GM18517 (cell line): Measurements from ENCODE around the gene PER2.
"Not testable (repeated sequence)": the region's sequence is repeated elsewhere in the genome, so short reads cannot be mapped to it uniquely, and the experiment has no call there.

Experiments
- ATAC-seq: cut with Tn5 transposase; IDR thresholded peaks from one replicate; pipeline ENCODE4 v1.9.1; 2021; ENCODE audit warnings: mild to moderate bottlenecking, moderate library complexity; ENCODE audit not compliant: unreplicated experiment

The PER2 gene

DNA sequence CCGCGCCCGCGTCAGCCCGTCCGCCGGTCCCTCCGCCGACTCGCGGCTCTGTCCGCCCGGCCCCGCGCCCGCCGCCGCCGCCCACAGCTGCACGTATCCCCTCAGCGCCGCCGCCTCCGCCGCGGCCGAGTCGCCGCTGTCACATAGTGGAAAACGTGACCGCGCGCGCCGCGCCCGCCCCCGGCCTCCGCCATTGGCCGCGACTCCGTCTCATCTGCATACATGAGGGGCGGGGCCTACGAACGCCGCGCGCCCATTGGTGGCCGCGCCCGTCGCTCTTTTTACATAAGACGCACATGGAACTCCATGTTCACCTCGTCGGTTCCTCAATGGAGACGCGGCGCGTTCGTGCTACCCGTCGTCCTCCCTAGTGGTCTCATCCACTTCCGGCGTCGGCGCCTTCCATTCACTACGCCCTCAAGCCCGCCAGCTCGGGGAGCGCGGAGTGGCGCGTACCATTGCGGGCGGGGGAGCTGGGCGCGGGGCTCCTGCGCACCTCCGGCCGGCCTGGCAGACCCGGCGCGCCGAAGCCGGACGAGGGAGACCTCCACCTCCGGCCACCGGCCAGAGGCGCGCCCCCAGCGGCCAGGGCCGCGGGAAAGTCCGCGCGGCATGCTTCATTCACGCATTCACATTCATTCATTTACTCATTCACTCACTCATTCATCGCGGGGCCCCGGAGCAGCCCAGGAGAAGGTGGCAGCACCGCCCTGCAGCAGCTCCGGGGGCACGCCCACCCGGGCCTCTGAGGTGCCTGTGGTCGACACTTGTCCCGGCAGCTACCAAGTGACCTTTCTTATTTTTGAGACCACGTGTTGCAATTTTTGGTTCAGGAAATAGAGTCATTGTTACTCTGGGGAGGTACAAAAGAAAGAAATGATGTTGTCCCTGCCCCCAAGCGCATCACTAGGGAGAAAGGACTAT lies 502 bp upstream of the PER2 start:
- peak; percentile 90 for ATAC-seq

DNA sequence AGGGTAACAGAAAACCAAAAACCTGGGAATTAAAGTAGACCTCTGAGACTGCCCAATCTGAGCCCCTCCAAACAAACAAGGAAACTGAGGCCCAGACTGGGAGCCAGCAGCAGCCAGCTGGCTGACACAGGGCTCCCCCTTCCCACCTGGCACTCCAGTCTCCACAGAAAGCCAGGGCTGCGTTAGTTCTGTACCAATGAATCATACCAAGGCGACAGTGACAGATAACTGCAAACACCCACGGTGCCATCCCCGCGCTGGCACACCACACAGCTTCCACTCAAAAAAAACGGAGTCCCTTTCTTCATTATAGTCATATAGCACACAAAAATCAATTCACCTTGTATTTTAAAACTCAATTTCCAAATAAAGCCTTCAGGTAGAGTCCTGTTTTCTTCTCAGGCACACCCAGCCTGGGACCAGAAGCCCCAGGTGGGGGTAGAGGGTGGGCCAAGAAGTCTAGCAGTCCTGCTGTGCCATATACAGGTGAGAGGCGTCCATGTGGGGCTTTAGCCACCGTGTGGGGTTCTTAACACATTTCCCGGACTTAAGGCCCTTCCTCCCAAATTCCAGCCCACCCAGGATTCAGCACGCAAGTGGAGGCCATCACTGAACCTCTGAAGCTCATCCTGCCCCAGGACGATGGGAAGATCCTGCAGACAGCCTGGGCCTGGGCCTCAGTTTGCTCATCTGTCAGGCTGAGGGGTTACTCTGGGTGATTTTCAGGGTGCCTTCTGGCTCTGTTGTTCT lies 1.2 kb downstream of the PER2 start:
- no peak for ATAC-seq

- no peak for ATAC-seq
These were observed 1.9 kb downstream of the PER2 start for GRCh38 chr2:238286551-238286950.

DNA sequence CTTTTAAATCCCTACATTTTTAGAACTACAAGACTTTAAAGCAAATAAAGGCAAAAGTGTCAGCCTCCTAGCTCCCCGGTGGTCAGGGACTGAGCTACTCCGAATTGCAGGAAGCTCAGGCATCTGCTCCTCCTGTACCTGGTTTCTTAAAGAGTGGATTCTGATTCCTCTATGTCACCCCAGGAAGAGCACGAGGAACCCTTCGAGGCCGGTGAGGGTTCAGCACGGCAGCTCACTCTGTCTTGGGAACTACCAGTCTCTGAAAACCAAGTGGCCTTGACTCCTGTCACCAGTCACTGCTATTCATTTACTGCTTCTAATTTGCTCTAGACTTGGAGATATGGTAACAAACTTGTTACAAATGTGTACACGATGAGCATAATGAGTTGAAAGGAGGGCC lies 2.3 kb downstream of the PER2 start:
- no peak for ATAC-seq

DNA sequence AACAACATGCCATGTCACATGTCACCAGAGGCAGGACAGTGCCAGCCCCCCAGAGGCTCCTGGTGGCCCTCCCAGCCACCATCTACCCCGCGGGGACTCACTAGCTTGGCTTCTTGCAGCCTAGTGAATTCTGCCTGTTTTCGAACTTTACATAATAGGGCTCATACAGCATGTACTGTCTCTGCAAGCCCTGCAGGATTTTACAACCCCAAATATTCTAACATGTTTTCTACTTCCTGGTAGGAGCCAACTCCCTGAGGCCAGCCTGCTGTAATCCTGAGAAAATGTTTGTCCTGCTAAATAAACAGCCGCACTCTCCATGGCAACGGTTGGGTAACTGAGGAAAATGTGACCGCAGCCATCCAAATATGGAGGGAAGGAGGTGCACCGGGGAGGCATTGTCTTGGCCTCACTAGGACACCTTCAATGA lies 2.7 kb downstream of the PER2 start:
- ATAC-seq, result no peak

DNA sequence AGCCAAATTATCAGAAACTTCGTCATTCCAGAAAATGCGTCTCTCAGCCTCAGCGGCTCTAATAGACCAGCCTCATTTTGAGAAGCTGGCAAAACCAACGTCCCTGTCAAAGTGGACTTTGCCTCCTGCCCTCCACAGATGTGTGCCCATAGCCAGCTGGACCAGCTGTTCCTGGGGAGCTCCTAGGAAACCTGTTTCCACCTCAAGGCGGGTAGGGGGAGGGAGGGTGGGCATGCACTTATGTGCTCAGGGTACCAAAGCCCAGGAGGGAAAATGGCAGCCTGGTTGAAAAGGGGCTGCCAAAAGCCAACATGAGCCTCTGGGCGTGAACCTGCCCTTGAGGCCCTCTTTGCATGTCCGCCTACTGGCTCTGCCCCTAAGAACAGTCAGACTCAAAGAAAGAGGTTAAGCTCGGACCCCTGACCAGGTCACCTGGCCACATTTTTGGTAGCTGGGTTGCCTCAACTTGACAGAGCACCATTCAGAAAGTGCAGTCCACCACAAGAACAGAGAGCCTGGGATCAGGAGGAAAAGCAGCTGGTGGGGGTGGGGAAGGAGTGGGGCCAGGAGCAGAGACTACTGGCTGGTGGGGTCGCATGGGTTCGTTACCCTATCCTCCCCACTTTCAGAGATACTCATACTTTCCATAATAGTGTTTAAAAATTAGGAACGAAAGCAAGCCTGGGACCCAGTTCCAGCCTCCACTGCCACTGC lies 3.5 kb downstream of the PER2 start:
- ATAC-seq, result no peak

GRCh38 chr2:238282861-238283738 lies 5.3 kb downstream of the PER2 start:
- ATAC-seq, result no peak

- ATAC-seq, result no peak
These were observed 6.5 kb downstream of the PER2 start for GRCh38 chr2:238281826-238282480.

GRCh38 chr2:238280083-238280825 lies 8.2 kb downstream of the PER2 start:
- no peak for ATAC-seq

- no peak for ATAC-seq
These were observed 9.1 kb downstream of the PER2 start for GRCh38 chr2:238279324-238279682.

DNA sequence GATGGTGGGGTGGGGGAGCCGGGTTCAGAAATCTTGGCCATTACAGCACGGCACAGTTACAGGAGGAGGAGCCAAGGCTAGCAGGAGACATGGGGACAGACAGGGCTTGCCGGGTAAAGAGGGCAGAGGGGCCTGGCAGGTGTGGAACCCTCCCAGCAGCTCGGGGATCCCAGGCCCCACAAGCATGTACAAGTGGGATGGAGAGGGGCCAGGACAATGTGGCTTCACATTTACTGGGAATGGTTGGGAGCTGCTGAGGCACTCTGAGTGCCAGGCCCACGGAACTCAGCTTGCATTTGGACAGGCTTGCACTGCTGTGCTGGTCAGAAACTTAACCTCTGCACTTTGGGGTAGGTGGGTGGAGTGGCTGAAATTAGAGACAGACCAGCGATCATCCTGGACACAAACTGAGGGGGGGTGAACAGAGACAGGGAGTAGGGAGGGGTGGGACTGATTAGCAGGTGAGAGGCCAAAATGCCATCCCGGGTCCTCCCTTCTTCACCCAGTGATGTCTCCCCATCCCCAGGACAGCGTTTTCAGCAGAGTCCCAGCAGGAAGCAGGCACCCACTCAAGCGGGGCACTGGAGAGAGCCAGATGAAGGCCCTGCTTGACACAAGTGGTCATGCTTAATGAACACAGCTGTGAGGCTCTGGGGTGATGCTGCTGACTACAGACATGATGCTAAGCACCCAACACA lies 9.6 kb downstream of the PER2 start:
- no peak for ATAC-seq

- ATAC-seq, result no peak
These were observed 10.7 kb downstream of the PER2 start for GRCh38 chr2:238277695-238278094.

DNA sequence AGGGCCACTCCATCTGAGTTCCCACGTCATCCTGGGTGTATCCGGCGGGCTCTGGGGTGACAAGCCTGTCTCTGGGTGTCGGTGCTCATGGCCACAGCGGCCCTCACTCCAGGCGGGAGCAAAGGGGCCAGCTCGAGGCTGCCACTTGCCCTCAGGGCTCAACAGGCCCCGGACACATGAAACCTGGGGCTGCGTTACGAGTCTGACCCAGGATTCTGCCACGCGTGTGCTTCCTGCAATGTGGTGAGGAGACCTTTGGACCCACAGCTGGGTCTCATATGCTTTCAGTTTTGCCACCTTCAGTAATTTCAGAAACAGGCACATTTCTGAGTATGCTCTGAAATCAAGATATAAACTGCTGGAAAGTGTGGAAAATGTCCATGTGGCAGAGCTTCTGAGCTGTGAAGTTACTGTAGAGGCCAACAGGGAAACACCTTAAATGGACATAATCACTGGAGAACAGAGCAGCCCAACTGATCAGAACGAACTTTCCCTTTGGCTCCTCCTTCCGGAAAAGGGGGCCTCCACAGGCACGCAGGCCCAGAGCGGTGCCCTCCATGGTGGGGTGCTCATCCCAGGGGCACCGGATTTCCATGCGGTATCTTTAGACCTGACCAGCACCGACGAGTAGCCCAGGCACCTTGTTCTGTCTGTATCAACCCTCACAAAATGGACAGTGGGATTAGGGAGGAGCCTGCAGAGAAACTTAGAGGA lies 14.1 kb downstream of the PER2 start:
- no peak for ATAC-seq

DNA sequence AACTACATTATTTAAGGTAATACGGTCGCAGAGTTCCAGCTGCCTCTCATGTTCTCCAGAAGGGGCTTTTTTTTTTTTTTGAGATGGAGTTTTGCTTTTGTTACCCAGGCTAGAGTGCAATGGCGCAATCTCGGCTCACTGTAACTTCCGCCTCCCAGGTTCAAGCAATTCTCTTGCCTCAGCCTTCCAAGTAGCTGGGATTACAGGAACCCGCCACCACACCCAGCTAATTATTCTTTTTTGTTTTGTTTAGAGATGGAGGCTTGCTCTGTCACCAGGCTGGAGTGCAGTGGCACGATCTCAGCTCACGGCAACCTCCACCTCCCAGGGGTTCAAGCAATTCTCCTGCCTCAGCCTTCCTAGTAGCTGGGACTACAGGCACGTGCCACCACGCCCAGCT lies 15.0 kb downstream of the PER2 start:
- not testable (repeated sequence) for ATAC-seq

GRCh38 chr2:238272156-238272555 lies 16.3 kb downstream of the PER2 start:
- no peak for ATAC-seq

DNA sequence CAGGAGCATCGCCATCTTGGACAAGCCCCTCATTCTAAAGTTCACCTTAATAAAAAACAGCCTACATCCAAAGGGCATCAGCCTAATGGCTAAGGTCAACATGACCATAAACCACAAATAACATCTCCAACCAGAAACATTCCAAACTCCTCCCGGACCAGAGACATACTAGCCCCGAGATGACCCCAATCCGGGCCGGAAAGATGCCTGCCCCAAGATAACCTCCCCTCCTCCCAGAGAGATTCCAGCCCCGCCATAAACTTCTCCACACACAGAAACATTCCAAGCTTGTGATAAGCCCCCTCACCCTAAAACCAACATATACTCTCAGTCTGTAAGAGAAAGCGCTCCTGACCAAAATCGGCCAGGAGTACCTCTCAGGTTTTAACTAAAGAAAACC lies 16.7 kb downstream of the PER2 start:
- ATAC-seq, result not testable (repeated sequence)

GRCh38 chr2:238271061-238271554 lies 17.3 kb downstream of the PER2 start:
- no peak for ATAC-seq

GRCh38 chr2:238270606-238271005 lies 17.8 kb downstream of the PER2 start:
- ATAC-seq, result no peak
